ENCODE data around the gene KSR2.
"Not testable (repeated sequence)": the region's sequence is repeated elsewhere in the genome, so short reads cannot be mapped to it uniquely, and the experiment has no call there.

The KSR2 gene

GRCh38 chr12:117867348-117867747 is 101.4 kb downstream of the KSR2 start:
- Mint-ChIP-seq H3K9me3 (no peaks in the 10 kb centered on the region), H3K4me1 (ENCODE audit: low read depth) (no peaks in the 10 kb centered on the region), H3K4me3 (no peak overlapping the region), H3K36me3 (ENCODE audit: low read depth) (no peaks in the 10 kb centered on the region), H3K27ac (no peak overlapping the region), H3K27me3 (ENCODE audit: low read depth) (no peaks in the 10 kb centered on the region)

DNA sequence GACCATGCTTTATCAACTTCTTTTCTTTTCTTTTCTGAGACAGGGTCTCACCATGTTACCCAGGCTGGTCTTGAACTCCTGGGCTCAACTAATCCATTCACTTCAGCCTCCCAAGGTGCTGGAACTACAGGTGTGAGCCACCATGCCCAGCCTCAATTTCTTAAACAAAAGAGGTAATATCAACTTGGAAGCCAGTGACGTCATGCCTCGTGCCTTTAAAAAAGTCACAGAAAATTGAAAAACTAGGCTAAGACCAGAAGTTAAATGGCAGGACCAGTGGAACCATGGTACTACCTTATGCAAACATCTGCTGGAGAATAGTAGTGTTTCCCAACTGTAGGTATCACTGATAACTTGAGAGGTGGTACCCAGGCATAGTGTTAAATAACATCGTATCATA is 103.3 kb downstream of the KSR2 start:
- Mint-ChIP-seq H3K27me3 (ENCODE audit: low read depth) (no peaks in the 10 kb centered on the region), H3K9me3 (no peaks in the 10 kb centered on the region), H3K4me3 (no peak overlapping the region), H3K27ac (no peak overlapping the region), H3K4me1 (ENCODE audit: low read depth) (no peaks in the 10 kb centered on the region), H3K36me3 (ENCODE audit: low read depth) (no peaks in the 10 kb centered on the region)

- Mint-ChIP-seq H3K9me3 (no peaks in the 10 kb centered on the region), H3K27me3 (ENCODE audit: low read depth) (no peaks in the 10 kb centered on the region), H3K4me1 (ENCODE audit: low read depth) (no peaks in the 10 kb centered on the region), H3K36me3 (ENCODE audit: low read depth) (no peaks in the 10 kb centered on the region), H3K4me3 (no peak overlapping the region), H3K27ac (no peak overlapping the region)
Measured at GRCh38 chr12:117863002-117863709, 105.6 kb downstream of the KSR2 start.

- H3K27ac Mint-ChIP-seq, result no peak overlapping the region
- no peaks in the 10 kb centered on the region for H3K36me3 Mint-ChIP-seq (ENCODE audit: low read depth)
- H3K4me1 Mint-ChIP-seq (ENCODE audit: low read depth), result no peaks in the 10 kb centered on the region
- no peak overlapping the region for H3K4me3 Mint-ChIP-seq
- H3K9me3 Mint-ChIP-seq, result no peaks in the 10 kb centered on the region
- no peaks in the 10 kb centered on the region for H3K27me3 Mint-ChIP-seq (ENCODE audit: low read depth)
Measured at GRCh38 chr12:117861691-117862090, 107.1 kb downstream of the KSR2 start.

- not testable (repeated sequence) for H3K4me1 Mint-ChIP-seq (ENCODE audit: low read depth)
Measured at GRCh38 chr12:117860787-117861290, 108.0 kb downstream of the KSR2 start.

GRCh38 chr12:117860111-117860510 is 108.7 kb downstream of the KSR2 start:
- Mint-ChIP-seq H3K27ac (no peak overlapping the region), H3K27me3 (ENCODE audit: low read depth) (no peaks in the 10 kb centered on the region), H3K36me3 (ENCODE audit: low read depth) (no peaks in the 10 kb centered on the region), H3K4me1 (ENCODE audit: low read depth) (no peaks in the 10 kb centered on the region), H3K9me3 (no peaks in the 10 kb centered on the region), H3K4me3 (no peak overlapping the region)

More at GRCh38 chr12:117860787-117861290, 108.0 kb downstream of the KSR2 start:
- not testable (repeated sequence) for H3K36me3 Mint-ChIP-seq (ENCODE audit: low read depth); H3K27ac Mint-ChIP-seq; H3K4me3 Mint-ChIP-seq; H3K9me3 Mint-ChIP-seq; H3K27me3 Mint-ChIP-seq (ENCODE audit: low read depth)

- no peaks in the 10 kb centered on the region for H3K36me3 Mint-ChIP-seq (ENCODE audit: low read depth)
- H3K27me3 Mint-ChIP-seq (ENCODE audit: low read depth), result no peaks in the 10 kb centered on the region
- H3K4me3 Mint-ChIP-seq, result no peak overlapping the region
- H3K27ac Mint-ChIP-seq, result no peak overlapping the region
- H3K4me1 Mint-ChIP-seq (ENCODE audit: low read depth), result no peaks in the 10 kb centered on the region
- H3K9me3 Mint-ChIP-seq, result peaks cover 4% of the 10 kb centered on the region
Measured at GRCh38 chr12:117857632-117858612, 110.9 kb downstream of the KSR2 start.

DNA sequence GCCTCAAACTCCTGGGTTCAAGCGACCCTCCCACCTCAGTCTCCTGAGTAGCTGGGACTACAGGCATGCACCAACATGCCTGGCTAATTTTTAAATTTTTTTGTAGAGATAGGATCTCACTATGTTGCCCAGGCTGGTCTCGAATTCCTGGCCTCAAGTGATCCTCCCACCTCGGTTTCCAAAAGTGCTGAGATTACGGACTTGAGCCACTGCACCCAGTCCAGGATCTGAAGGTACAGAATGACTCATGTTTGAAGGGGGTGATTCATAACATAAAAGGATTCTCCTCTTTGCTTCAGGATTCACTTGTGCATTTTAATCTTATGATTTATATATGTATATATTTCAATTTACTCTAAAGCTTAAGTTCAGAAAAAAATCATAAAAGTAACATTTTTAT is 111.7 kb downstream of the KSR2 start:
- H3K36me3 Mint-ChIP-seq (ENCODE audit: low read depth); H3K4me1 Mint-ChIP-seq (ENCODE audit: low read depth); H3K27me3 Mint-ChIP-seq (ENCODE audit: low read depth); H3K27ac Mint-ChIP-seq; H3K9me3 Mint-ChIP-seq; H3K4me3 Mint-ChIP-seq: not testable (repeated sequence)

GRCh38 chr12:117855165-117855564 is 113.6 kb downstream of the KSR2 start:
- no peak overlapping the region for H3K27ac Mint-ChIP-seq
- H3K36me3 Mint-ChIP-seq (ENCODE audit: low read depth), result no peaks in the 10 kb centered on the region
- peaks cover 4% of the 10 kb centered on the region for H3K9me3 Mint-ChIP-seq
- no peak overlapping the region for H3K4me3 Mint-ChIP-seq
- H3K4me1 Mint-ChIP-seq (ENCODE audit: low read depth), result no peaks in the 10 kb centered on the region
- no peaks in the 10 kb centered on the region for H3K27me3 Mint-ChIP-seq (ENCODE audit: low read depth)

DNA sequence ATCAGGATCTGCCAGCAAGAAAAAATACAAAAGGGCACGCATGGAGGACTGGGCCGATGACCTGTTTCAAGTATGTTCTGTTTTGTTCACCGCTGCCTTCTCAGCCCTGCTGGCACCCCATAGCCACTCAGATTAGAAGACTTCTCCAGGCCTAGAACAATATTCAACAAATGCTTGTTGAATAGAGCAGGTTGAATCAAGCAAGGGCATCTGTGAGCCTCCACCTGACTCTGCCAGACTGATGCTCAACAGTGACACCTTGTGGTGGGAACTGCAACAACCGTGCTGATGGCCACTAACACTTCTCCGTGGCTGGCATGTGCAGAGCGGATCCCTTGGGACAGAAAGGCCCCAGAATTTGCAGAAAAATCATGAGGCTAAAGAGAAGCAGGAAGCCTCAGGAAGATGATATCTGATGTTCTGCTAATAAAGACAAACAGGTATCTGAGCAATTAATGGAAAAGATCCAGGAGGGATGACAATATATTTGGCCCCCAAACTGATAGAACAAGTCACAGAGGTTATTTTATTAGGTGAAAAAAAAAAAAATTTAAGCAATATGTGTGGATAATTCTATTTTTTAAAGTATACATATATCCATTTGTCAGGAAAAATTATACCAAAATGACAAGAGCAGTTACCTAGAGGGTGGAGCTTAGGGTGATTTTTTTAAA is 114.3 kb downstream of the KSR2 start:
- Mint-ChIP-seq H3K4me3 (no peak overlapping the region), H3K36me3 (ENCODE audit: low read depth) (no peaks in the 10 kb centered on the region)

DNA sequence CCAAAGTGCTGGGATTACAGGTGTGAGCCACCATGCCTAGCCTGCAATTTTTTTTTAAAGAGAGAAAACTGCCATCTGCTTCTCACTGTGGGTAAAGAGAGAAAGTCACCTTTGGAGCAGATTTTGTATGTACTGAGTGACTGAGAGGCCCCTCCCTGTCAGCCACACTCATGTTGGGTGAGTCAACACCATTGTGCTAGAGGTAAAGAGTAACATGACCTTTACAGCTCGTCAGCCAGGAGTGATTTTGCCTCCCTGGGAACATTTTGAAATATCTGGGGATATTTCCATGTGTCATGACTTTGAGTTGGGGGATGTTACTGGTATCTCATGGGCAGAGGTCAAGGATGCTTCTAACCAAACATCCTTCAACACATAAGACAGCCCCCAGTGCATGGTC is 115.2 kb downstream of the KSR2 start:
- Mint-ChIP-seq H3K4me3 (no peak overlapping the region), H3K36me3 (ENCODE audit: low read depth) (no peaks in the 10 kb centered on the region), H3K27me3 (ENCODE audit: low read depth) (no peaks in the 10 kb centered on the region), H3K9me3 (peaks cover 4% of the 10 kb centered on the region), H3K27ac (no peak overlapping the region), H3K4me1 (ENCODE audit: low read depth) (no peaks in the 10 kb centered on the region)

More for the DNA sequence above, 114.3 kb downstream of the KSR2 start:
- Mint-ChIP-seq H3K9me3 (peaks cover 4% of the 10 kb centered on the region), H3K27ac (no peak overlapping the region), H3K4me1 (ENCODE audit: low read depth) (no peaks in the 10 kb centered on the region), H3K27me3 (ENCODE audit: low read depth) (no peaks in the 10 kb centered on the region)

DNA sequence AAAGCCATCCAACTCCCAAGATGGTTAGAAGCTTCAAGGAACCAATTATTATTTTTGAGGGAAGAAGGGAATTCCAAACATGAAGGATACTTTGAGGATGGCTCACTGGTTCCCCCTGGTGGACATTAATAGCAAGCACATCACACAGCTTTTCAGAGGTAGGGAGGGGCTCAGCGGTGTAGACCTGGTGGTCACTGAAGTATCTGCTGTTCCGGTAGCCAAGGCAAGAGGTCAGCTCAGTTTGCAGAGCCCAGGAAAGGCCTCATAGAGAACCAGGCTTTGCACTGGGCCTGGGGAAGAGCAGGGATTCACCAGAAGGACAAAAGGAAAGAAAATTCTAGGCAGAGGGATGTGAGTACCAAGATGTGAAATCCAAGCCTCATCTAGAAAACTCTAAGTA is 118.7 kb downstream of the KSR2 start:
- no peak overlapping the region for H3K4me3 Mint-ChIP-seq
- no peaks in the 10 kb centered on the region for H3K36me3 Mint-ChIP-seq (ENCODE audit: low read depth)
- H3K27ac Mint-ChIP-seq, result no peak overlapping the region
- no peaks in the 10 kb centered on the region for H3K4me1 Mint-ChIP-seq (ENCODE audit: low read depth)
- no peaks in the 10 kb centered on the region for H3K27me3 Mint-ChIP-seq (ENCODE audit: low read depth)
- H3K9me3 Mint-ChIP-seq, result peaks cover 4% of the 10 kb centered on the region

DNA sequence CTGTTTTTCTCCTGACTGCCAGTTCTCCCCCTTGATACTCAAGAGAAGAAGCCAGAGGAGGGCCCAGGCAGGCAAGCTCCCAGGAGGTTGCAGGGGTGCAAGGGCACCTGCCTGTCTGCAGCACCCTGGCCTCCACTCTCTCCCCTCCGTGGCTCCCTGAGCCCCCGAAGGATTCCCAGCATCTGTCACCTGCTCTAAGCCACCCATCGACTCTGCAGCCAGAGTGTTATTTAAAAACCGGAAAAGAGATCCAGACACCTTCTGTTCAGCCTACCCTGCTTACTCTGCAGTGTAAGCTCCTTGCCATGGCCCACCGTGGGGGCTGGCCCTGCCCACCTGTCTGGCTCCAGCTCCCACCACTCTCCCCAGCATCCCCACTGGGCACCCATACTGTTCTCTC is 121.4 kb downstream of the KSR2 start:
- Mint-ChIP-seq H3K27ac (no peak overlapping the region), H3K4me1 (ENCODE audit: low read depth) (no peaks in the 10 kb centered on the region), H3K9me3 (peaks cover 6% of the 10 kb centered on the region), H3K27me3 (ENCODE audit: low read depth) (no peaks in the 10 kb centered on the region), H3K36me3 (ENCODE audit: low read depth) (no peaks in the 10 kb centered on the region), H3K4me3 (no peak overlapping the region)

DNA sequence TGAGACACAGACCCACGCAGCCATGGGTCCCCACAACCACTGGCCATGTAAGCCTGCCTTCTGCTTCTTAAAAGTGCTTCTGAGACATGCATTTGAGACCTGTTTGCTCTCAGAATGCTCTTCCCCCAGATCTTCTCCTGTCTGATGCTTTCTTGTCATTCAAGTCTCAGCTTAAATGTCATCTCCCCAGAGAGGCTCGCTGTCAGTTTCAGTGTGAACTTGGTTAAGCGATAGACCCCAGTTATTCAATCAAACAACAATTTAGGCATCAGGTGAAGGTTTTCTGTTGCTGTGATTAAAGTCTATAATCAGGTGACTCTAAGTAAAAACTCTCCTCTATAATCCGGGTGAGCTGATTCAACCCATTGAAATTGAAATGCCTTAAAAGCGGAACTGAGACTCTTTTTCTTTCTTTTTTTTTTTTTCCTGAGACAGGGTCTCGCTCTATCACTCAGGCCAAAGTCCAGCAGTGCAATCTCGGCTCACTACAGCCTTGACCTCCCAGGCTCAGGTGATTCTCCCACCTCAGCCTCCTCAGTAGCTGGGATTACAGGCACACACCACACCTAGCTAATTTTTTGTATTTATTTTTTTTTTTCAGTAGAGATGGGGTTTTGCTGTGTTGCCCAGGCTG is 123.4 kb downstream of the KSR2 start:
- H3K27ac Mint-ChIP-seq, result no peak overlapping the region
- no peaks in the 10 kb centered on the region for H3K36me3 Mint-ChIP-seq (ENCODE audit: low read depth)
- no peaks in the 10 kb centered on the region for H3K4me1 Mint-ChIP-seq (ENCODE audit: low read depth)
- H3K4me3 Mint-ChIP-seq, result no peak overlapping the region
- H3K27me3 Mint-ChIP-seq (ENCODE audit: low read depth), result no peaks in the 10 kb centered on the region
- peaks cover 6% of the 10 kb centered on the region for H3K9me3 Mint-ChIP-seq
